Stimulated activated CD4-positive, alpha-beta T cell treated with anti-CD3 and anti-CD28 coated beads, Interleukin-12 subunit alpha, Interleukin-12 subunit beta, amount 100 ng/mL, for 24 hours (primary cell): ENCODE measurements around the gene CIAO3.

ENCODE experiments used
- DNase-seq, 2 experiments: peaks; one replicate each; pipeline ENCODE4 v3.0.0-alpha.2; 2020; ENCODE audit warnings: low read depth in 2 of 2

The CIAO3 gene

DNA sequence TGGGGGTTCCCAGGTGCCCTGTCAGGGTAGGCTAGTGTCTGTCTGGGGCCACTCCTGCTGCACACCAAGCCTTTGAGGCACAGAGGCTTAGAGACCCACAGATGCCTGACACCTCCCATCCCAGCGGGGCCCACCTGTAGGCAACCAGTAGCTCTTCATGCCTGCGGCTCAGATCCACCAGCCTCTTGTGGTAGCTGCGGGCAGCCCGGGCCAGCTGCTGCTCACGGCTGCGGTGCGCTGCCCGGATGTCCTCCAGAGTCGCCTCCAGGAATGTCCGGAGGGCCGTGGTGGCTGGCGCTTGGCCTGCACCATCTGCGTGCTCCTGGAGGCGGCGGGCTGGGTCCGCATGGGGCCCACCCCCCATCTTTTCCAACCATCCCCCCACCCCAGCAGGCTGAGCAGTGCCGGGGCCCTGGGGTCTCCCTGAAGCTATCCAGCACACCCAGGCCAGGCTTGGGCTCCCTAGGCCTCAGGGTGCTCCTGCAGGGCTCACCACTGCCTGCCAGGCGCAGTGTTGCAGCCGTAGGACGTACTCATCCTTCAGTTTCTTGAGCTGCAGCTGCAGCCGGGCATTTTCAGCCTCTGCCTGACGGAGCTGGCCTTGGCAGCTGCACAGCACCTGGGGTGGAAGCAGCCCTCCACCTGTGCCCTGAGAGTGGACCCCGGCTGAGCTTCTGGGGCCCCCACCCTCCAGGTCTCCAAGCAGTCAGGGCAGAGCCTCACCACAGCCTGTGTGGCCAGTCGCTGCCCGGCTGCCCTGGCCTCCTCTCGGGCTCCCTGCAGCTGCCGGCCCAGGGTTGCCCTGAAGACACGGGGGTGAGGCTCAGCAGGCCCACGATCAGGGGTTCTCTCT lies 16.4 kb downstream of the CIAO3 start:
- no peak for DNase-seq

GRCh38 chr16:723695-724094 lies 17.1 kb downstream of the CIAO3 start:
- no peak for DNase-seq

DNA sequence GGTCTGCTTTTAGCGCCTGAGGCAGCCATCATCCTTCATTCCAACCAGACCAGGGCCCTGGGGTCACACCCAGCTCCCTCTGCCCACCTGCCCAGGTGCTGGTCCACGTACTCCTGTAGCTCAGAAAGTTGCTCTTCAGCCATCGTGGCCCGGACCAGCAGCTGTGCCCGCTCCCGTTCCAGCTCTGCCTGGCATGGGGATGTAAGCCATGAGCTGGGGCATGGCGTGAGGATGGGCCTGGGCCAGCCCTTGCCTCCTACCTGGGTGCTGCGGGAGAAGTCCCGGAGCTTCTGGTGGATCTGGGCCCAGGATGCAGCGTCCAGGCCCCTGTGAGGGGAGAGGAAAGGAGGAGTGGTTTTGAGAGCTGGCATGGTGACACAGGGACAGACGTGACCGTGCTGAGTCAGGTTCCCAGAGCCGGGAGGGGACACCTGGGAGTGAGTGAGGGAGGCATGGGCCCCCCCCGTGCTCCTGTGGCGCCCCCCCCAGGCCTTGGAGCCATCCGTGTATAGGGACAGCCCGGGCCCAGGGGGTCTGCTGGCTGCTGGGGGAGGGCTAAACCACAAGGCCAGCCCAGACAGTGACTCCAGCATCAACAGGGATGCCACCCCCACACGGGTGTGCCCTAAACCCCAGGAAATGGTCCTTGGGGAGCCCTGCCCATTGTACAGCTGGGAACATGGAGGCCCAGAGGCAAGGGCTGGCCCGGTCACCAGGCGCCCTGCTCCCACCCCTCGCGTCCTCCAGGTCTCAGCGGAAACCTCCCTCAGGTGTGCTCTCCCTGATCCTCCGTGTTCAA lies 17.8 kb downstream of the CIAO3 start:
- DNase-seq = no peak

GRCh38 chr16:721765-722540 lies 18.8 kb downstream of the CIAO3 start:
- DNase-seq = no peak

GRCh38 chr16:720990-721764 lies 19.6 kb downstream of the CIAO3 start, which contains the start of gene ANTKMT:
TSS of gene ANTKMT (plus strand) at chr16:721146. CDS start at chr16:721275, 129 bp downstream.
- DNase-seq = peak; percentile 61 to 72

GRCh38 chr16:720447-720989 lies 20.3 kb downstream of the CIAO3 start:
- peak in 1 of 2 experiments; percentile 60 for DNase-seq

GRCh38 chr16:719815-720446 lies 20.9 kb downstream of the CIAO3 start:
- DNase-seq = no peak

DNA sequence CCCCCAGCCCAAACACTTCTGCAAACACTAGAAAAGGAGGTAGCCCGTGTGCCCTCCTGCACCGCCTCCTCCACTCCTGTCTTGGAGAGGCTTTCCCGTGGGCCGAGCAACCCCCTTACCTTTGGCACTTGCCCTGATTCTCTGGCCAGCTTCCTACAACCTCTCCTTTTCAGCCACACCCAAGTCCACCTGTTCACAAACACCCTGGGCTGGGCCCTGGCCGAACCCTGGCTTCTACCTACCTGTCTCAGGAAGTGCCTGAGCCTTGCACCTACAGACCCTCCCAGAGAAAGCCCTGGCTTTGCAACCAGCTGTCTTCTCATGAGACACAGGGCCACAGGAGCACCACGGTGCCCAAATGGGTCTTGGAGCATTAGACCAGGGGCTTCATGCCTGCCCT lies 21.9 kb downstream of the CIAO3 start:
- DNase-seq = no peak

DNA sequence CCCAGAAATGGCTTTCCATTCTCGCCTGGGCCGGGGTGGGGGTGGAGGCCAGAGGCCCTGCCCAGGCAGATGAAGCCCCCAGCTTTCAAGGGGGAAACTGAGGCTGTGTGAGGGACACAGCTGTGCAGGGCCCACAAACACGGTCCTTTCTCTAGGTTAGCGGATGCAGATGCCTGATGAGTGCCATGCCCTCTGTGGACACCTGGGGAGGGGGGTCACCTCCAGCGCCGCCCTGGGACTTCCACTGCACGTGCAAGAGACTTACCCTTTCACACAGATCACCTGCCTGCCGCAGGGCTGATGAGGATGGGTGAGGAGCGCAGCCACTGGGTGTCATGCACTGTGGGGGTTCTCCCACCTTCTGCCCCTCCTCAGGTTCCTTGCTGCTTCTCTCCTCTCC lies 22.4 kb downstream of the CIAO3 start:
- no peak for DNase-seq

DNA sequence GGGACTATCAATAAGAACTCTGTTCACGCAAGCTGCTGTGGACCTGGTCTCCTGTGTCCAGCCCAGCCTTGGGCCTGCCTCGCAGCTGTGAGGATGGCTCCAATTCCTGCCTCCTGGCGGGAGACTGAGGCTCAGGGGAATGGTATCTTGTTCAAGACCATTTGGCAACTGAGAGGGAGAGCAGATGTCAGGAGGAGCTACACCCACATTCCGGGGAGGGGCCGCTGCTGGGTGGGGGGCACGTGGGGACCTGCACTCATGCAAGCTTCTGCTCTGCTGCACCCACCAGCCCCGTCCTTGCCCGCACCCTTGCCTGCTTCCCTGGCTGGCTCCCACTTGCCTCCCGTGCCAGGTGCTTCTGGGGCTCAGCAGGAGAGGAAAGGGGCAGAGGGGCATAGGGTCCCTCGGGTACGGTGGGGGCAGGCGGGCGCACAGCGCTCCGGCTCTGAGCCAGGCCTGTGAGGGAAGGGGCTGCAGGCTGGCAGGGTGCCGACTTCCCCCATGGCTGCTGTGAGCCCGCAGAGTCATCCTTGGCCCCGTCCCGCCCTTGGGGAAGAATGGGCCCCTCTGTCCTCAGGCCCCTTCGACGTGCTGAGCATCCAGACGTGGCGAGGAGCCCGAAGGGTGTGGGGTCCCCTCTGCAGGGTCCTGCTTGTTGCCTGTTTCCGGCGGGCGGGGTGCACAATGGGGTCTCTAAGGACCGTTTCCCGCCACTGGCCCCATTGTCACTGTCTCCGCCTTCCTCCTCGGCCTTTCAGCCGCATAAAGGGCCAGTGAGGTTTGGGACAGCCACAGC lies 23.1 kb downstream of the CIAO3 start:
- DNase-seq = no peak

DNA sequence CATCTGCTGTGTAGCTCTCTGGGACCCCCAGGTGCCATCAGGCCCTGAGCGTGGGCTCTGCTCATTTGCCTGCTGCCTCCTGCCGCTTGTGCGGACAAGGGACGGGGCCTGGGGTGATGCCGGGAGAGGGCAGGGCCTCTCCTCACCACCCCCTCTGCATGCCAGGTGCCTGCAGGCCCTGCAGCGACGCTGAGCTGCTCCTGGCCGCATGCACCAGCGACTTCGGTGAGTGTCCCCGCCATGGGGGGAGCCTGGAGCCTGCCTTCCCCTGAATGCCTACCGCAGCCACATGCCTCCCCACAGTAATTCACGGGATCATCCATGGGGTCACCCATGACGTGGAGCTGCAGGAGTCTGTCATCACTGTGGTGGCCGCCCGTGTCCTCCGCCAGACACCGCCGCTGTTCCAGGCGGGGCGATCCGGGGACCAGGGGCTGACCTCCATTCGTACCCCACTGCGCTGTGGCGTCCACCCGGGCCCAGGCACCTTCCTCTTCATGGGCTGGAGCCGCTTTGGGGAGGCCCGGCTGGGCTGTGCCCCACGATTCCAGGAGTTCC lies 23.9 kb downstream of the CIAO3 start:
- no peak for DNase-seq

DNA sequence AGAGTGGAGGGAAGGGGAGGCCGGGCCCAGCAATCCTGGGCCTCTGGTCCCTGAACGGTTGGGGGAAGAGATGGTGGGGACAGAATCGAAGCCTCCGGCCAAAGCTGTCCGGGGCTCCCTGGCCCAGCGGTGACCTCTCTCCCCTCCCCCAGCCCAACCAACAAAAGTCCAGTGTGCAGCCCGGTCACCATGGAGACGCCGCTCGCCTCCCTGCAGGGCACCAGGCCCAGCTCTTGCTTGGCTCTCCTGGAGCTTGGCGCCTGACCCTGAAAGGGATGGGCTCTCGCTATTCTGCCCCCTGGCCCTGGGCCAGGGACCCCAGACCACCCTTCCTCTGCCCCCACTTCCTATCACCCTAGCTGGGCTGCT lies 24.6 kb downstream of the CIAO3 start:
- DNase-seq = no peak

GRCh38 chr16:715477-716199 lies 25.2 kb downstream of the CIAO3 start:
- no peak for DNase-seq

- DNase-seq = peak; percentile 76 to 92
Observed at GRCh38 chr16:714558-715476, 26.0 kb downstream of the CIAO3 start, which contains the start of gene METRN. TSS of gene METRN (plus strand) at chr16:715118. CDS start at chr16:715290, 172 bp downstream.

DNA sequence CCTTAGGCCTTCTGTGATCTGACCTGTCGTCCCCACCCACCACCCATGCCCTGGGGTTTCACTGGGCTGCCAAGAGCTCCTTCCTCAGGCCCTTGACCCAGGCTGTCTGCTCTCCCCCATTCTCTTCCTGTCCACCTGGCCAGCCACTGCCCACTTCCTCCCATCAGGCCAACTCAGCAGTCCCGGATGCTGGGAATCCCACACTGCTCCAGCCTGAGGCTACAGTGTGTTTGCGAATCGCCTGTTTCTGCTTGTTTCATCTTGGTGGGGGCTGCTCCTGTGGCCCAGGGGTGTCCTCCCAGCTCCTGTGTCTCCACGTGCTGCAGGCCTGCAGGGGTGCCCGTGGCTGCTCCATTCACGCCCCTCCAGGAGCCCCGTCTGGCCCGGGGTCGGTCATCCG lies 26.7 kb downstream of the CIAO3 start:
- no peak for DNase-seq

DNA sequence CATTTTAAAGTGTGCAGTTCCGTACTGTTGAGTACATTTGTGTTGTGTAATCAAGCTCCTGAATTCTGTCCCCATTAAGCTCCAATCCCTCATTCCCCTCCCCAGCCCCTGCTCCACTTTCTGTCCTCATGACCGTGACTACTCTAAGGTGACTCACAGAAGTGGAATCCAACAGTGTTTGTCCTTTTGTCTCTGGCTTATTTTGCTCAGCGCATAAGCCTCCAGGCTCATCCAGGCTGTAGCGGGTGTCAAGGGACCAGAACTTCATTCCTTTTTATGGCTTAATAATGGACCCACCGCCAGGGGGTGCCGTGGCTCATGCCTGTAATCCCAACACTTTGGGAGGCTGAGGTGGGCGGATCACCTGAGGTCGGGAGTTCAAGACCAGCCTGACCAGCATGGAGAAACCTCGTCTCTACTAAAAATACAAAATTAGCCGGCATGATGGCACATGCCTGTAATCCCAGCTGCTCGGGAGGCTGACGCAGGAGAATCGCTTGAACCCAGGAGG lies 28.0 kb downstream of the CIAO3 start:
- DNase-seq = peak in 1 of 2 experiments; percentile 62
